Activated naive CD4-positive, alpha-beta T cell treated with anti-CD3 and anti-CD28 coated beads for 36 hours (primary cell): ENCODE measurements around the gene NSFL1C. TPM values are rescaled to one million over a fixed set of nuclear protein-coding genes. Genes with fewer than 3 reads are reported as not detected.
A peak's percentile ranks its signal among the peaks of the same experiment; 100 is the strongest.

Source experiments
- CTCF ChIA-PET: fragments of 350-600 bp; sonication (Branson Sonifier 250); formaldehyde crosslinking; loops from one replicate; lab custom pipeline; 2021; ENCODE audit warnings: antibody characterized with exemption; lab: Charles Lee
- DNase-seq: peaks from one replicate; pipeline ENCODE4 v3.0.0-alpha.2; 2020
- H3K27ac Mint-ChIP-seq: one replicate; pipeline ENCODE4 v1.8.0; 2021; ENCODE audit warnings: mild to moderate bottlenecking, mixed read lengths
- H3K27me3 Mint-ChIP-seq: one replicate; pipeline ENCODE4 v1.8.0; 2021; ENCODE audit warnings: low read depth, mixed read lengths
- H3K36me3 Mint-ChIP-seq: one replicate; pipeline ENCODE4 v1.8.0; 2021; ENCODE audit warnings: low read depth, mixed read lengths
- H3K4me1 Mint-ChIP-seq: one replicate; pipeline ENCODE4 v1.8.0; 2021; ENCODE audit warnings: low read depth, mixed read lengths
- H3K4me3 Mint-ChIP-seq: one replicate; pipeline ENCODE4 v1.8.0; 2021; ENCODE audit warnings: mild to moderate bottlenecking, moderate library complexity, mixed read lengths
- H3K9me3 Mint-ChIP-seq: one replicate; pipeline ENCODE4 v1.8.0; 2021; ENCODE audit warnings: mixed read lengths
- intact Hi-C: fragments of 100-400 bp; cut with micrococcal nuclease; formaldehyde crosslinking; loops from one replicate; pipeline ENCODE4 v1.15.1; 2023
- total RNA-seq, 2 experiments: library from RNA; stranded (reverse); gene quantifications; one replicate each; pipeline ENCODE4 v1.2.3, GENCODE V29; 2021

Gene NSFL1C
- total RNA-seq, 2 experiments from 2014 or later, result 80.4 to 84.1 TPM

GRCh38 chr20:1478566-1478965 lies 11.9 kb upstream of the NSFL1C start:
- Mint-ChIP-seq H3K4me1 (no peaks in the 10 kb centered on the region), H3K27ac (no peak overlapping the region), H3K9me3 (no peaks in the 10 kb centered on the region), H3K4me3 (no peak overlapping the region), H3K36me3 (no peaks in the 10 kb centered on the region), H3K27me3 (peaks cover 8% of the 10 kb centered on the region)
- CTCF ChIA-PET, result no interaction called here
- intact Hi-C loops, result no loop called here
- DNase-seq, result no peak

- CTCF ChIA-PET, result interaction anchor here (1.4 kb wide), 1 partner anchor 11 kb away, joined by 5 read pairs; the partner anchor contains the start of gene NSFL1C
- intact Hi-C loops, result no loop called here
- H3K4me3 Mint-ChIP-seq, result no peak overlapping the region
- no peaks in the 10 kb centered on the region for H3K36me3 Mint-ChIP-seq
- peaks cover 7% of the 10 kb centered on the region for H3K27me3 Mint-ChIP-seq
- H3K9me3 Mint-ChIP-seq, result no peaks in the 10 kb centered on the region
- no peak for DNase-seq
- no peak overlapping the region for H3K27ac Mint-ChIP-seq
- no peaks in the 10 kb centered on the region for H3K4me1 Mint-ChIP-seq
These were observed 11.3 kb upstream of the NSFL1C start for GRCh38 chr20:1477896-1478490.

GRCh38 chr20:1474817-1475603 lies 8.4 kb upstream of the NSFL1C start:
- Mint-ChIP-seq H3K4me3 (no peak overlapping the region), H3K27me3 (no peaks in the 10 kb centered on the region), H3K27ac (no peak overlapping the region), H3K36me3 (no peaks in the 10 kb centered on the region), H3K4me1 (no peaks in the 10 kb centered on the region), H3K9me3 (no peaks in the 10 kb centered on the region)
- DNase-seq, result peak; percentile 27
- intact Hi-C loops, result loop anchor here (1.0 kb wide), 1 partner anchor 28 kb away; no protein-coding TSS in a partner anchor
- CTCF ChIA-PET, result interaction anchor here (1.0 kb wide), 1 partner anchor 30 kb away, joined by 3 read pairs; no protein-coding TSS in a partner anchor

- H3K27ac Mint-ChIP-seq, result no peak overlapping the region
- DNase-seq, result no peak
These were observed 7.7 kb upstream of the NSFL1C start for GRCh38 chr20:1474325-1474724.

GRCh38 chr20:1473246-1474220 lies 6.9 kb upstream of the NSFL1C start:
- CTCF ChIA-PET, result interaction anchor here (0.9 to 1.7 kb wide), 3 partner anchors 13 to 303 kb away, joined by 3 to 6 read pairs (median 4); no protein-coding TSS in a partner anchor
- H3K4me1 Mint-ChIP-seq, result no peaks in the 10 kb centered on the region

More at GRCh38 chr20:1474325-1474724, 7.7 kb upstream of the NSFL1C start:
- Mint-ChIP-seq H3K4me1 (no peaks in the 10 kb centered on the region), H3K4me3 (no peak overlapping the region), H3K27me3 (no peaks in the 10 kb centered on the region), H3K9me3 (no peaks in the 10 kb centered on the region), H3K36me3 (no peaks in the 10 kb centered on the region)
- CTCF ChIA-PET, result interaction anchor here (1.7 kb wide), 1 partner anchor 302 kb away, joined by 6 read pairs; no protein-coding TSS in a partner anchor
- intact Hi-C loops, result no loop called here

GRCh38 chr20:1472556-1473245 lies 6.1 kb upstream of the NSFL1C start:
- H3K36me3 Mint-ChIP-seq, result no peaks in the 10 kb centered on the region
- CTCF ChIA-PET, result interaction anchor here (0.9 to 1.7 kb wide), 3 partner anchors 12 to 304 kb away, joined by 3 to 6 read pairs (median 4); no protein-coding TSS in a partner anchor

More at GRCh38 chr20:1473246-1474220, 6.9 kb upstream of the NSFL1C start:
- no peaks in the 10 kb centered on the region for H3K9me3 Mint-ChIP-seq
- H3K36me3 Mint-ChIP-seq, result no peaks in the 10 kb centered on the region
- H3K4me3 Mint-ChIP-seq, result no peak overlapping the region
- DNase-seq, result no peak
- intact Hi-C loops, result no loop called here
- H3K27me3 Mint-ChIP-seq, result no peaks in the 10 kb centered on the region
- H3K27ac Mint-ChIP-seq, result no peak overlapping the region

GRCh38 chr20:1471242-1471641 lies 4.6 kb upstream of the NSFL1C start:
- Mint-ChIP-seq H3K4me1 (peaks cover 12% of the 10 kb centered on the region), H3K36me3 (no peaks in the 10 kb centered on the region), H3K4me3 (no peak overlapping the region), H3K27ac (no peak overlapping the region), H3K9me3 (no peaks in the 10 kb centered on the region), H3K27me3 (peaks cover 6% of the 10 kb centered on the region)
- CTCF ChIA-PET, result interaction anchor here (0.6 kb wide), 1 partner anchor 36 kb away, joined by 4 read pairs; no protein-coding TSS in a partner anchor
- intact Hi-C loops, result no loop called here
- DNase-seq, result no peak

More at GRCh38 chr20:1472556-1473245, 6.1 kb upstream of the NSFL1C start:
- peaks cover 5% of the 10 kb centered on the region for H3K27me3 Mint-ChIP-seq
- intact Hi-C loops, result no loop called here
- H3K4me3 Mint-ChIP-seq, result no peak overlapping the region
- no peak for DNase-seq
- H3K4me1 Mint-ChIP-seq, result peaks cover 4% of the 10 kb centered on the region
- no peaks in the 10 kb centered on the region for H3K9me3 Mint-ChIP-seq
- H3K27ac Mint-ChIP-seq, result no peak overlapping the region

GRCh38 chr20:1469925-1470571 lies 3.4 kb upstream of the NSFL1C start:
- no peak overlapping the region for H3K4me3 Mint-ChIP-seq

GRCh38 chr20:1469306-1469905 lies 2.8 kb upstream of the NSFL1C start:
- no peaks in the 10 kb centered on the region for H3K36me3 Mint-ChIP-seq
- H3K27ac Mint-ChIP-seq, result no peak overlapping the region
- H3K4me3 Mint-ChIP-seq, result no peak overlapping the region
- H3K27me3 Mint-ChIP-seq, result peaks cover 6% of the 10 kb centered on the region
- CTCF ChIA-PET, result interaction anchor here (4.5 to 4.9 kb wide), 2 partner anchors 34 to 307 kb away, joined by 25 to 38 read pairs; no protein-coding TSS in a partner anchor
- peaks cover 28% of the 10 kb centered on the region for H3K4me1 Mint-ChIP-seq
- no peak for DNase-seq
- H3K9me3 Mint-ChIP-seq, result no peaks in the 10 kb centered on the region
- intact Hi-C loops, result loop anchor here (5.0 kb wide), 1 partner anchor 198 kb away; no protein-coding TSS in a partner anchor

More at GRCh38 chr20:1469925-1470571, 3.4 kb upstream of the NSFL1C start:
- peak; percentile 43 for DNase-seq
- CTCF ChIA-PET, result interaction anchor here (4.9 kb wide), 1 partner anchor 33 kb away, joined by 38 read pairs; no protein-coding TSS in a partner anchor
- H3K27me3 Mint-ChIP-seq, result peaks cover 6% of the 10 kb centered on the region
- intact Hi-C loops, result loop anchor here (5.0 kb wide), 1 partner anchor 197 kb away; no protein-coding TSS in a partner anchor
- H3K4me1 Mint-ChIP-seq, result peaks cover 22% of the 10 kb centered on the region
- no peaks in the 10 kb centered on the region for H3K9me3 Mint-ChIP-seq
- no peaks in the 10 kb centered on the region for H3K36me3 Mint-ChIP-seq
- no peak overlapping the region for H3K27ac Mint-ChIP-seq

- H3K4me3 Mint-ChIP-seq, result no peak overlapping the region
- H3K36me3 Mint-ChIP-seq, result peaks cover 4% of the 10 kb centered on the region
- no peak overlapping the region for H3K27ac Mint-ChIP-seq
- intact Hi-C loops, result loop anchor here (5.0 kb wide), 1 partner anchor 199 kb away; no protein-coding TSS in a partner anchor
- CTCF ChIA-PET, result interaction anchor here (0.7 to 4.9 kb wide), 8 partner anchors 9 to 308 kb away, joined by 3 to 38 read pairs (median 4); no protein-coding TSS in a partner anchor
- no peaks in the 10 kb centered on the region for H3K9me3 Mint-ChIP-seq
- H3K4me1 Mint-ChIP-seq, result peaks cover 41% of the 10 kb centered on the region
- peaks cover 6% of the 10 kb centered on the region for H3K27me3 Mint-ChIP-seq
- DNase-seq, result no peak
These were observed 1.5 kb upstream of the NSFL1C start for GRCh38 chr20:1468117-1468624.
